Stomach smooth muscle (tissue), 2 donors: ENCODE results near the gene SERINC4.
A peak's percentile ranks its signal among the peaks of the same experiment; 100 is the strongest.

Experiments
- H3K27ac ChIP-seq: one replicate; pipeline ENCODE4 v1.7.0; 2013; ENCODE audit warnings: mild to moderate bottlenecking, low read length, inconsistent platforms
- H3K27me3 ChIP-seq, 2 donors: one replicate each; pipeline ENCODE4 v1.7.0; 2013; ENCODE audit warnings: low read length in 2 of 2; ENCODE audit not compliant: insufficient read depth in 2 of 2, control insufficient read depth in 1 of 2
- H3K36me3 ChIP-seq, 2 donors: one replicate each; pipeline ENCODE4 v1.7.0; 2013; ENCODE audit warnings: low read length in 2 of 2; ENCODE audit not compliant: control insufficient read depth in 2 of 2, insufficient read depth in 2 of 2
- H3K4me1 ChIP-seq: one replicate; pipeline ENCODE4 v1.7.0; 2013; ENCODE audit warnings: low read length; ENCODE audit not compliant: control insufficient read depth, insufficient read depth
- H3K4me3 ChIP-seq, 2 donors: one replicate each; pipeline ENCODE4 v1.7.0; 2013; ENCODE audit warnings: low read length in 2 of 2
- H3K9ac ChIP-seq, 2 donors: one replicate each; pipeline ENCODE4 v1.7.0; 2013; ENCODE audit warnings: low read length in 2 of 2, mild to moderate bottlenecking in 1 of 2
- H3K9me3 ChIP-seq, 2 donors: one replicate each; pipeline ENCODE4 v1.7.0; 2013; ENCODE audit warnings: low read length in 2 of 2; ENCODE audit not compliant: control insufficient read depth in 2 of 2
- donor health status: healthy.
- donor health status: Pancreatic carcinoma.

The SERINC4 gene

GRCh38 chr15:43795997-43796396 is 4.0 kb downstream of the SERINC4 start:
- Histone ChIP-seq H3K4me1 (peaks cover 54% of the 10 kb centered on the region), H3K4me3 (no peak overlapping the region), H3K9me3 (no peaks in the 10 kb centered on the region), H3K9ac (no peak overlapping the region), H3K27ac (no peak overlapping the region), H3K36me3 (peaks cover 41 to 44% of the 10 kb centered on the region in 2 donors), H3K27me3 (no peaks in the 10 kb centered on the region)

DNA sequence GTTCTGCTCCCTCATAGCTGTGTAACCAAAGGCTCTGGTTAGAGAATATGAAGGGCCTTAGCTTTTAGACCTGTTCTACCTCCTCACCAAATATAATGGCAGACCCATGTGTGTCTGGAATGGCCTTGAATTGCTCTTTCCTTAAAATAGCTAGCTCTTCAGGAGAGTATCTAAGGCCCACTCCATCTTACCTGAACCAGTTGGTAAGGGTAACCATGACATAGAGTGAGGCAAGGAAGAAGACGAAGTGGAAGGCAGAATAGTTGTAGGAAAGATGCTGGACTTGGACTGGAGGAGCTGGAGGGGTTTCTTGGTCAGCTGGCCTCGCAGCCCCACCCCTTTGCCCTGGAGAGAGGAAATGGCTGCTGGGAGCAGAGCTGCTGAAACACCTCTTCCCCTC is 4.8 kb downstream of the SERINC4 start:
- Histone ChIP-seq H3K9me3 (no peaks in the 10 kb centered on the region), H3K36me3 (peaks cover 41 to 44% of the 10 kb centered on the region in 2 donors), H3K27ac (peak overlapping the region; percentile 18), H3K9ac (no peak overlapping the region), H3K4me3 (no peak overlapping the region), H3K4me1 (peaks cover 48% of the 10 kb centered on the region), H3K27me3 (no peaks in the 10 kb centered on the region)

GRCh38 chr15:43794269-43795037 is 5.6 kb downstream of the SERINC4 start:
- Histone ChIP-seq H3K4me1 (peaks cover 41% of the 10 kb centered on the region), H3K9me3 (no peaks in the 10 kb centered on the region), H3K4me3 (peak overlapping the region; percentile 32 to 99), H3K27ac (peak overlapping the region; percentile 18), H3K27me3 (no peaks in the 10 kb centered on the region), H3K36me3 (peaks cover 37 to 44% of the 10 kb centered on the region in 2 donors), H3K9ac (peak overlapping the region in 1 of 2 donors; percentile 100)

DNA sequence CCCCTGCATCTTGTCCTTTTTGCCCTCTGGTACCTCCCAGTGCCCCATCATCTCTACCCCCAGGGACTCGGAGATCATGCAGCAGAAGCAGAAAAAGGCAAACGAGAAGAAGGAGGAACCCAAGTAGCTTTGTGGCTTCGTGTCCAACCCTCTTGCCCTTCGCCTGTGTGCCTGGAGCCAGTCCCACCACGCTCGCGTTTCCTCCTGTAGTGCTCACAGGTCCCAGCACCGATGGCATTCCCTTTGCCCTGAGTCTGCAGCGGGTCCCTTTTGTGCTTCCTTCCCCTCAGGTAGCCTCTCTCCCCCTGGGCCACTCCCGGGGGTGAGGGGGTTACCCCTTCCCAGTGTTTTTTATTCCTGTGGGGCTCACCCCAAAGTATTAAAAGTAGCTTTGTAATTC is 6.4 kb downstream of the SERINC4 start:
- H3K27ac ChIP-seq: no peak overlapping the region
- H3K4me1 ChIP-seq: peaks cover 39% of the 10 kb centered on the region
- peak overlapping the region; percentile 99 for H3K4me3 ChIP-seq
- peaks cover 30 to 38% of the 10 kb centered on the region in 2 donors for H3K36me3 ChIP-seq
- H3K27me3 ChIP-seq: no peaks in the 10 kb centered on the region
- no peaks in the 10 kb centered on the region for H3K9me3 ChIP-seq
- peak overlapping the region; percentile 100 for H3K9ac ChIP-seq

DNA sequence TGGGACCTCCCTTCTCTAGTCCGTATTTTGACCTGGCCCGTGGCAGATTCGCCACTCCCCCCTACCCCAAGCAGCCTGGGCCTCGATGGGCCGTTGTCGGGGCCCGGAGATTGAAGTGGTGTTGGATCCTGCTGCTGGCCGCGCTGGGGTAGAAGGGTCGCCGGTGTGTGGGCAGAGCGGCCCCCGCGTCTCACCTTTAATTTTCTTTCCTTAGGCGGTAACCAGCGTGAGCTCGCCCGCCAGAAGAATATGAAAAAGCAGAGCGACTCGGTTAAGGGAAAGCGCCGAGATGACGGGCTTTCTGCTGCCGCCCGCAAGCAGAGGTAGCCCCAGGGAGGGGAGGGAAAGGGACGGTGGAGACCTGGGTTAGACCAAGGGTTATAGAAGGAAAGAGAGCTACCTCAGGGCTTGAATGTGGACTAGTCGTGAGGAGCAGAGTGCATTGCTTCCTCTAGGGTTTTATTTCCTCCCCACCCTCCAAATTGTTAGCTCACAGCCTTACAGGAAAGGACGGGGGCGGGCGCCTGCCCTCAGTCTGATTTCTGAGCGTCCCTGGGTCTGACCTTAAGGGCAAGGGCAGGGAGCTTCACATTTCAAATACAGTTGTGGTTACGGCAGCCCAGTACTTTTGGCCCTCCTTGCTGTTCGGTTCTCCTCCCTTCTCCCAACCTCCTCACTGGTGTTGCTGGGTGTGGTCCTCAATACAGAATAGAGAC is 7.1 kb downstream of the SERINC4 start:
- peak overlapping the region; percentile 99 for H3K4me3 ChIP-seq
- H3K9me3 ChIP-seq: no peaks in the 10 kb centered on the region
- H3K4me1 ChIP-seq: peaks cover 36% of the 10 kb centered on the region

DNA sequence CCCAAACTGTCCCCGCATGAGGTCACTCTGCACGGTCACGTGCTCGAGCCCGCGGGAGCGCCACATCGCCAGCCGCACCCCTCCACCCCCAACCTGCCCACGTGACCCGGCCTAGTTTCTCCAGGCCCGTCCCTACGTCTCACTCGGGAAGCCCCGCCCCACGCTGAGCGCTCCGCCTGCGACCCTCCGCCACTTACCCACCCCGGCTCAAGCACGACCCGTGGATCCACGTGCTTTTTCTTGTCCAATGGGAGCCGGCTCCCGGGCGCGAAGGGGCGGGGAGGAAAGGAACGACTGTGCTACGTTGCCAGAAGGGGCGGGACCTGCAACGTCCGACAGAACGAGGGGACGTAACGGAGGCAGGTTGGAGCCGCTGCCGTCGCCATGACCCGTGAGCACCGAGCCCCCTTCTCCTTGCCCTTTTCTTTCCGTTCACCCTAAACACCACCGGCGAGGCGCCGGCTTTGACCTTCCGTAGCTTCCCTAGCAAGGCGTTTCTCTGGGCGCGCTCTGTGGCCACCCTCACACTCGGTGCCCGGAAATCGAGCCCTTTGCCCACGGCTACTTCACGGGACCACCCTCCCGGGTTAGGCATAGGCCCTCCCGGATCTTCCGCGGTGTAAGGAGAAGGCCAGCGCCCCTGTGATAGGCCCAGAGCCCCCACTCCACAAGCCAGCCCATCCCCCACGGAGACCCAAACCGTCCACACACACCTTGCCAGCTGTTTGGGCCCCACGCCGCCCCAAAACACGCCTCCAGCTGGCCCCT is 7.8 kb downstream of the SERINC4 start, which contains the start of gene SERF2:
Gene SERF2 (plus strand): TSS at position 328 of the 768 bp plus-strand sequence. CDS start 57 bp downstream, at position 385.
- Histone ChIP-seq H3K9ac (peak within 1 kb of the TSS; percentile 100), H3K27ac (peak within 1 kb of the TSS; percentile 99), H3K4me1 (peaks cover 36% of the 10 kb centered on the region), H3K4me3 (peak within 1 kb of the TSS; percentile 99), H3K9me3 (no peaks in the 10 kb centered on the region), H3K36me3 (peaks cover 30 to 33% of the 10 kb centered on the region in 2 donors), H3K27me3 (no peaks in the 10 kb centered on the region)

More for the DNA sequence above, 7.1 kb downstream of the SERINC4 start:
- H3K27me3 ChIP-seq: no peaks in the 10 kb centered on the region
- H3K36me3 ChIP-seq: peaks cover 30 to 36% of the 10 kb centered on the region in 2 donors
- peak overlapping the region; percentile 100 for H3K9ac ChIP-seq
- H3K27ac ChIP-seq: peak overlapping the region; percentile 99

- H3K4me1 ChIP-seq: peaks cover 19% of the 10 kb centered on the region
- H3K27ac ChIP-seq: no peak overlapping the region
- peaks cover 8 to 10% of the 10 kb centered on the region in 2 donors for H3K36me3 ChIP-seq
- H3K9me3 ChIP-seq: no peaks in the 10 kb centered on the region
- H3K27me3 ChIP-seq: no peaks in the 10 kb centered on the region
- no peak overlapping the region for H3K9ac ChIP-seq
- no peak overlapping the region for H3K4me3 ChIP-seq
Observed at GRCh38 chr15:43789409-43789808, 10.6 kb downstream of the SERINC4 start.

DNA sequence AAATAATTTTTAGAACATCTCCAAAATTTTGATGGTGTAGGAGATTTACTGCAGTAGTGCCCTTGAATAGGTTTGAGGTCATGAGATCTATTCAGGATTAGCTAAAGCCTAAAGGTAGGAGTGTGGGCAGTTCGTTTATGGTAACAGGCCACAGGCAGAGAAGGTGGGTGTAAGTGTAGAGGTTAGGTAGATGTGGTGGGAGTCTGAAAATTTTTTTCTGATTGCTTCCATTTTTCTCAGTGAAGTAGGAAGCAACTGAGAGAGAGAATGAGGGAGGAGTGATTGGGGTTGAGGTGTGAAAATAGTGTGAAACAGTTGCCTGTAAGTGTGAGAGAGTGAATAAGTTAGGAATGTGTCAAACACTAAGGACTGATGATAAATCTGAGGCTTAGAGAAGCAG is 21.0 kb downstream of the SERINC4 start:
- H3K9ac ChIP-seq: no peak overlapping the region
- H3K27me3 ChIP-seq: no peaks in the 10 kb centered on the region
- H3K4me1 ChIP-seq: peaks cover 16% of the 10 kb centered on the region
- H3K36me3 ChIP-seq: no peaks in the 10 kb centered on the region
- no peak overlapping the region for H3K27ac ChIP-seq
- H3K4me3 ChIP-seq: no peak overlapping the region
- H3K9me3 ChIP-seq: no peaks in the 10 kb centered on the region

DNA sequence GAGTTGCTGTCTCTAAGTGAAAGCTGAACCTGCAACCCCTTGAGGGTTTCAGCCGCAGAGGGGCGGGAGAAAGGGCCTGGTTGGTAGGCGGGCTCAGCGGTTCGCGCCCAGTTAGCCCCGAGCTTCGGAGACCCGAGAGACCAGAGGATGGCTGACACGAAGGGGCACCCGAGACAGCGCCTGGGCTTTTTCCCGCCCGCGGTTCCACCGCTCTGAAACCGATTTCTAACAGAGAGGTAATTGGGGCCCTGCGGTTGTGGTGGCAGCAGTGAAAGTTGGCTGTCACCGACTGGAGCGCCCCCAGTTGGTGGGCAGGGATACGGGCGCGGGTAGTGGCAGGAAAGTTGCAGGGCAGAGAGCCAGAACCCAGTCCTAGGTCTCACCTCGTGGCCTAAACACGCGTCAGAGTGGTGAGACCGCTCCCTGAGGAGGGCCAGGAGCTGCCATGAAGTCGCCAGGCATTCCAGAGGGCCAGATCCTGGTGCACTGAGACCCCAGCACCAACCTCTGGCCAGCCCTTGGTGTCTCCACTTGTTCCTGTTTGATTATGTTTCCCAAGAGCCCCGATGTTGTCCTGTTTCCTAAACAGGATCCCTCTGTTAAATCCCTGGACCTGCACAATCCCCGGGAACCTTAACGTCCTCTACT is 22.6 kb downstream of the SERINC4 start:
- Histone ChIP-seq H3K4me3 (peak overlapping the region; percentile 83 to 89), H3K9me3 (no peaks in the 10 kb centered on the region), H3K9ac (peak overlapping the region; percentile 56 to 81), H3K36me3 (peaks cover 3 to 5% of the 10 kb centered on the region in 2 donors), H3K4me1 (peaks cover 16% of the 10 kb centered on the region), H3K27me3 (no peaks in the 10 kb centered on the region), H3K27ac (peak overlapping the region; percentile 87)

GRCh38 chr15:43776718-43777266 is 23.2 kb downstream of the SERINC4 start, which contains the start of gene ELL3:
TSS of gene ELL3 (minus strand) at chr15:43776966. CDS start at chr15:43776901, 65 bp downstream.
- H3K9ac ChIP-seq: peak within 1 kb of the TSS; percentile 56 to 81
- H3K36me3 ChIP-seq: peaks cover 8 to 11% of the 10 kb centered on the region in 2 donors
- H3K27me3 ChIP-seq: no peaks in the 10 kb centered on the region
- no peaks in the 10 kb centered on the region for H3K9me3 ChIP-seq
- H3K27ac ChIP-seq: peak within 1 kb of the TSS; percentile 87
- peaks cover 16% of the 10 kb centered on the region for H3K4me1 ChIP-seq
- H3K4me3 ChIP-seq: peak within 1 kb of the TSS; percentile 83 to 89
